CD4-positive, alpha-beta T cell (primary cell): ENCODE data around the gene XPR1. TPM values are rescaled to one million over a fixed set of nuclear protein-coding genes. Genes with fewer than 3 reads are reported as not detected.

Experiments
- ATAC-seq: fragments of 200-7000 bp; cut with Tn5 transposase; one replicate; pipeline ENCODE4 v1.10.0; 2022; ENCODE audit warnings: mild to moderate bottlenecking; ENCODE audit not compliant: poor library complexity
- CTCF ChIA-PET: fragments of 350-600 bp; sonication (Branson Sonifier 250); formaldehyde crosslinking; loops from one replicate; lab custom pipeline; 2021; ENCODE audit warnings: antibody characterized with exemption, inconsistent platforms; lab: Charles Lee
- POLR2A ChIA-PET: fragments of 350-600 bp; sonication (Branson Sonifier 250); formaldehyde crosslinking; loops from one replicate; lab custom pipeline; 2021; ENCODE audit warnings: antibody characterized with exemption, inconsistent platforms; lab: Charles Lee
- DNase-seq, 14 experiments: peaks; one replicate each; pipeline ENCODE4 v3.0.0-alpha.2; 2013 to 2020; ENCODE audit warnings: mixed read lengths in 2 of 14
- H3K27ac ChIP-seq, 2 donors: one replicate each; pipeline versions ENCODE4 v1.5.1 to v1.7.0; 2013; ENCODE audit warnings: low read length in 2 of 2, low read depth in 1 of 2, mild to moderate bottlenecking in 1 of 2
- H3K27me3 ChIP-seq, 2 experiments: 1 replicate in 1 of 2; 2 replicates in 1 of 2; pipeline versions ENCODE4 v1.6.1 to v1.7.0; 2013; ENCODE audit warnings: low read length in 2 of 2, control low read depth in 1 of 2, mild to moderate bottlenecking in 1 of 2, moderate library complexity in 1 of 2; ENCODE audit not compliant: insufficient read depth in 2 of 2, control insufficient read depth in 1 of 2
- H3K36me3 ChIP-seq: one replicate; pipeline ENCODE4 v1.6.1; 2013; ENCODE audit warnings: low read length, control low read depth; ENCODE audit not compliant: insufficient read depth
- H3K4me1 ChIP-seq: one replicate; pipeline ENCODE4 v1.6.1; 2013; ENCODE audit warnings: low read length, control low read depth; ENCODE audit not compliant: insufficient read depth
- H3K4me3 ChIP-seq: one replicate; pipeline ENCODE4 v1.5.1; 2013; ENCODE audit warnings: mild to moderate bottlenecking, low read length, moderate library complexity
- H3K9me3 ChIP-seq, 2 experiments: 1 replicate in 1 of 2; 2 replicates in 1 of 2; pipeline versions ENCODE4 v1.6.1 to v1.7.0; 2013; ENCODE audit warnings: low read length in 2 of 2, mild to moderate bottlenecking in 2 of 2, control low read depth in 1 of 2, moderate library complexity in 1 of 2; ENCODE audit not compliant: control insufficient read depth in 1 of 2, insufficient read depth in 1 of 2
- H3K27ac Mint-ChIP-seq: one replicate; pipeline ENCODE4 v1.8.0; 2020; ENCODE audit warnings: mixed read lengths
- H3K27me3 Mint-ChIP-seq: one replicate; pipeline ENCODE4 v1.8.0; 2021; ENCODE audit warnings: mixed read lengths
- H3K36me3 Mint-ChIP-seq: one replicate; pipeline ENCODE4 v1.8.0; 2021; ENCODE audit warnings: low read depth, mixed read lengths
- H3K4me1 Mint-ChIP-seq: one replicate; pipeline ENCODE4 v1.8.0; 2021; ENCODE audit warnings: low read depth, mixed read lengths
- H3K4me3 Mint-ChIP-seq: one replicate; pipeline ENCODE4 v1.8.0; 2020; ENCODE audit warnings: mild to moderate bottlenecking, mixed read lengths
- H3K9me3 Mint-ChIP-seq: one replicate; pipeline ENCODE4 v1.8.0; 2020; ENCODE audit warnings: mixed read lengths
- intact Hi-C, 2 experiments: fragments of 100-400 bp; cut with DNase I in 1 of 2; cut with micrococcal nuclease in 1 of 2; formaldehyde crosslinking; loops; one replicate each; pipeline versions ENCODE4 v1.15.1 to v1.9.0; 2023 to 2025; cut with DNase I, micrococcal nuclease
- total RNA-seq, 174 experiments: library from RNA in 2 of 174; stranded (reverse) in 2 of 174; gene quantifications; one replicate each; pipeline ENCODE4 v1.2.3 and lab custom pipeline; 2021 to 2026
- TF ChIP-seq, protein P1 (sequence below): fragments of 200-600 bp; IDR thresholded peaks from one replicate; pipeline ENCODE4 v1.8.0; 2022; ENCODE audit warnings: antibody characterized with exemption, mild to moderate bottlenecking

The XPR1 gene
- total RNA-seq, 2 experiments from 2014 or later: 13.7 TPM

- H3K4me1 ChIP-seq: no peaks in the 10 kb centered on the region
- H3K27me3 ChIP-seq: peaks cover 0 to 2% of the 10 kb centered on the region in 2 experiments
- Mint-ChIP-seq H3K9me3 (no peaks in the 10 kb centered on the region), H3K27me3 (peaks cover 4% of the 10 kb centered on the region), H3K27ac (no peak overlapping the region), H3K4me1 (no peaks in the 10 kb centered on the region), H3K4me3 (no peak overlapping the region), H3K36me3 (no peaks in the 10 kb centered on the region)
- H3K9me3 ChIP-seq: peaks cover 0 to 8% of the 10 kb centered on the region in 2 experiments
- TF ChIP-seq, protein P1, sequence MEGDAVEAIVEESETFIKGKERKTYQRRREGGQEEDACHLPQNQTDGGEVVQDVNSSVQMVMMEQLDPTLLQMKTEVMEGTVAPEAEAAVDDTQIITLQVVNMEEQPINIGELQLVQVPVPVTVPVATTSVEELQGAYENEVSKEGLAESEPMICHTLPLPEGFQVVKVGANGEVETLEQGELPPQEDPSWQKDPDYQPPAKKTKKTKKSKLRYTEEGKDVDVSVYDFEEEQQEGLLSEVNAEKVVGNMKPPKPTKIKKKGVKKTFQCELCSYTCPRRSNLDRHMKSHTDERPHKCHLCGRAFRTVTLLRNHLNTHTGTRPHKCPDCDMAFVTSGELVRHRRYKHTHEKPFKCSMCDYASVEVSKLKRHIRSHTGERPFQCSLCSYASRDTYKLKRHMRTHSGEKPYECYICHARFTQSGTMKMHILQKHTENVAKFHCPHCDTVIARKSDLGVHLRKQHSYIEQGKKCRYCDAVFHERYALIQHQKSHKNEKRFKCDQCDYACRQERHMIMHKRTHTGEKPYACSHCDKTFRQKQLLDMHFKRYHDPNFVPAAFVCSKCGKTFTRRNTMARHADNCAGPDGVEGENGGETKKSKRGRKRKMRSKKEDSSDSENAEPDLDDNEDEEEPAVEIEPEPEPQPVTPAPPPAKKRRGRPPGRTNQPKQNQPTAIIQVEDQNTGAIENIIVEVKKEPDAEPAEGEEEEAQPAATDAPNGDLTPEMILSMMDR: no peak
- H3K27ac ChIP-seq: no peak overlapping the region
- ChIA-PET CTCF (no interaction called here), POLR2A (no interaction called here)
- no peak overlapping the region for H3K4me3 ChIP-seq
- DNase-seq: no peak
- intact Hi-C loops: no loop called here
- H3K36me3 ChIP-seq: no peaks in the 10 kb centered on the region
- no peak for ATAC-seq
These were observed 288.9 kb downstream of the XPR1 start for GRCh38 chr1:180920702-180921101.

DNA sequence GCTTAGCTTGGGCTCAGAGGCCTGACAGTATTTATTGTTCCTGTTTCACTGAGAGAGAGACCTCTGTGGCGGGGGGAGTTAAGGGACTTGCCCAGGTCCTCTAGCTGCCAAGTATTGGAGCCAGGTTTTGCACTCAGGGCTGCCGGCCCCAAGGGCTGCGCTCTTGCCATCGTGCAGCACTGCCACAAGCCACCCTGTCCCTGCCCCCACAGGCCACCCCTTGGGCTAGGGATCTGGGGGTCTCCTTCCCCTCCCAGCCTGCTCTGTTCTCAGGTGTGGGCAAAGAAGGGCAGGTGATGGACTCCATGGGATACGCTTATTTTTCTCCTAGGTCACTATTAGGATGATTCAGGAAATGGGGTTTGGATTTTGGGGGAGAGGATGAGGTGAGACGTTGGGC, 289.6 kb downstream of the XPR1 start:
- no peaks in the 10 kb centered on the region for H3K4me1 Mint-ChIP-seq
- no peaks in the 10 kb centered on the region for H3K9me3 Mint-ChIP-seq
- Histone ChIP-seq H3K9me3 (peaks cover 0 to 8% of the 10 kb centered on the region in 2 experiments), H3K4me1 (no peaks in the 10 kb centered on the region), H3K36me3 (no peaks in the 10 kb centered on the region), H3K4me3 (no peak overlapping the region), H3K27ac (no peak overlapping the region), H3K27me3 (peaks cover 0 to 2% of the 10 kb centered on the region in 2 experiments)
- H3K27me3 Mint-ChIP-seq: peaks cover 4% of the 10 kb centered on the region
- DNase-seq (no peak), ATAC-seq (no peak)
- TF ChIP-seq, protein P1: no peak
- H3K4me3 Mint-ChIP-seq: no peak overlapping the region
- ChIA-PET CTCF (no interaction called here), POLR2A (no interaction called here)
- intact Hi-C loops: no loop called here
- H3K36me3 Mint-ChIP-seq: no peaks in the 10 kb centered on the region
- H3K27ac Mint-ChIP-seq: no peak overlapping the region

DNA sequence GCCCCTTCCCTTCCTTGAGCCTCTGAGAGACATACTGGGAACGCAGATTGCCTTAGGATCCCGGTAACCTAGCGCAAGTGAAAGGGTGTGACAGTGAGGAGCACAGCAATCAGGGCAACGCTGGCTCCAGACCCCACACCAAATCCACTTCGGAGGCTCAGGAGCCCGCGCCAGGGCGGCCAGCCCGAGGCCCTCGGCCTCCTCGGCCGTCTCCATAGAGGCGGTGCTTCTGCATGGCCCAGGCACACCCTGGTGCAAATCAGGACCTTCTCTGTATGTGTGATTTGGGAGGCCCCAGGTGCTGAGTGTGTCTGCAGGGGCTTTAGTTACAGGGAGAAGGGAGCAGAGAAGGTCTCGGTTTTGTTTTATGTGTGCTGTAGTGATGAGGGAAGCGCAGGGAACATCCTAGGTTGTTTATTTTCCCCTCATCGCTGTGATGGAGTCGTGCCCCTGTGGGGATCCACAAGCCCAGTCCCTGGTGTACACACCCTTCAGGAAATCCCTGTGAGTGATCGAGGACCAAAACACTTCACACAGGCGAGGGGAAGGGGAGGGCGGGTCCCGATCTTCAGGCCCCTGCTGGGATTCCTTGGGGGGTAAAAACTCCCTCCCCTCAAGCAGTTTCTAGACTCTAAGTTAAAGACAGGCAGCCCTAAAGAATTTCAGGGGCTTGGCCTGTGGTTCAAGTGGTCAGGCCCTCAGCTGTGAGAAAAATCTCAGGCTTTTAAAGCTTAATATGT, 290.2 kb downstream of the XPR1 start:
- POLR2A ChIA-PET: no interaction called here
- Mint-ChIP-seq H3K4me1 (no peaks in the 10 kb centered on the region), H3K27ac (no peak overlapping the region), H3K4me3 (no peak overlapping the region), H3K9me3 (no peaks in the 10 kb centered on the region), H3K27me3 (peaks cover 4% of the 10 kb centered on the region), H3K36me3 (no peaks in the 10 kb centered on the region)
- Histone ChIP-seq H3K27ac (no peak overlapping the region), H3K4me3 (no peak overlapping the region), H3K4me1 (no peaks in the 10 kb centered on the region), H3K27me3 (peaks cover 0 to 2% of the 10 kb centered on the region in 2 experiments), H3K9me3 (peaks cover 0 to 8% of the 10 kb centered on the region in 2 experiments), H3K36me3 (no peaks in the 10 kb centered on the region)
- CTCF ChIA-PET: no interaction called here
- ATAC-seq (no peak), DNase-seq (no peak)
- intact Hi-C loops: no loop called here
- TF ChIP-seq, protein P1: no peak
